DMS153 treated with DMSO at 0.1 percent for 48 hours (cell line): Measurements from ENCODE around the gene NECAB3.
A peak's percentile ranks its signal among the peaks of the same experiment; 100 is the strongest.
"Not testable (repeated sequence)": the region's sequence is repeated elsewhere in the genome, so short reads cannot be mapped to it uniquely, and the experiment has no call there.

Experiments
- DNase-seq: peaks from one replicate; lab custom pipeline; 2025; ENCODE audit not compliant: unreplicated experiment; lab: John Stamatoyannopoulos, UW

Gene NECAB3, protein sequence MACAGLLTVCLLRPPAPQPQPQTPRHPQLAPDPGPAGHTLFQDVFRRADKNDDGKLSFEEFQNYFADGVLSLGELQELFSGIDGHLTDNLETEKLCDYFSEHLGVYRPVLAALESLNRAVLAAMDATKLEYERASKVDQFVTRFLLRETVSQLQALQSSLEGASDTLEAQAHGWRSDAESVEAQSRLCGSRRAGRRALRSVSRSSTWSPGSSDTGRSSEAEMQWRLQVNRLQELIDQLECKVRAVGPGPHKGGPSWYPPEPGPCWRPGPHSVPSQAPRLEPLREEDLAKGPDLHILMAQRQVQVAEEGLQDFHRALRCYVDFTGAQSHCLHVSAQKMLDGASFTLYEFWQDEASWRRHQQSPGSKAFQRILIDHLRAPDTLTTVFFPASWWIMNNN

DNA sequence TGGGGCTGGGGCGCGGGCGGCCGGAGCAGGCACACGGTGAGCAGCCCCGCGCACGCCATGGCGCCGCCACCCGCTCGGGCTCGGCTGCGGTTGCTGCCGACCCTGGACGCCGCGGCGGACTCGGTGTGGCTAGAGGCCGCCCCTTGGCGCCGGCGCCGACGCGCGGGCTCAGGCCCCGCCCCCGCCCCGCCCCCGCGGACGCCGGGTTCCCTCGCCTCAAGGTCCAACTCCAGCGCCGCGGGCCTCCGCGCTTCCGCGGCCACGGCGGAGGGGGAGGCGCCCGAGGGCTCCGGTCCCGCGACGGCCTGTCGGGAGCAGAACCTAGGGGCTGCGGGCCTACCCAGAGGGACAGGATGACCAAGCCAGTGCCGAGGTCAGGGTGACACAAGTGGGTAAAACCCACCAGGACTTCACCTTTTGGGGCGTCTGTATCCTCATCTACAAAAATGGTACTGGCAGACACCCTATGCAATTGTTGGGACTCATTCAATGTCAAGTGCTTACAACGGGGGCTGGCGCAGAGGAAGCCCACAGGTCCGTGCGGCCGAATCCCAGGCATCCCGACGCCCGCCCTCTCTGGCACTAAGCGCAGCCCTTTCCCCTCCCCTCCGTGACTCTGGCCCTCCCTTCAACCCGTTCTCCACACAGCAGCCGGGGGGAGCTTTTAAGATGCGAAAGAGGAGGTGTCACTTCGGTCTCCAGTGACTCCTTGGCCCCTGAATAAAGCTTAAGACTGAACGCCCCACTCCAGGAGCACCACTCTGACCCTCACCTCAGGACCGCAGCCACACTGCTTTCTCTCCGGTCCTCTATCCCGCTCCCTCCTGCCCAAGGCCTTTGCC lies at the start of gene NECAB3:
TSS of gene NECAB3 (minus strand) at position 135 of the 842 bp plus-strand sequence. CDS start at position 59, 76 bp downstream.
- peak; percentile 46 for DNase-seq

DNA sequence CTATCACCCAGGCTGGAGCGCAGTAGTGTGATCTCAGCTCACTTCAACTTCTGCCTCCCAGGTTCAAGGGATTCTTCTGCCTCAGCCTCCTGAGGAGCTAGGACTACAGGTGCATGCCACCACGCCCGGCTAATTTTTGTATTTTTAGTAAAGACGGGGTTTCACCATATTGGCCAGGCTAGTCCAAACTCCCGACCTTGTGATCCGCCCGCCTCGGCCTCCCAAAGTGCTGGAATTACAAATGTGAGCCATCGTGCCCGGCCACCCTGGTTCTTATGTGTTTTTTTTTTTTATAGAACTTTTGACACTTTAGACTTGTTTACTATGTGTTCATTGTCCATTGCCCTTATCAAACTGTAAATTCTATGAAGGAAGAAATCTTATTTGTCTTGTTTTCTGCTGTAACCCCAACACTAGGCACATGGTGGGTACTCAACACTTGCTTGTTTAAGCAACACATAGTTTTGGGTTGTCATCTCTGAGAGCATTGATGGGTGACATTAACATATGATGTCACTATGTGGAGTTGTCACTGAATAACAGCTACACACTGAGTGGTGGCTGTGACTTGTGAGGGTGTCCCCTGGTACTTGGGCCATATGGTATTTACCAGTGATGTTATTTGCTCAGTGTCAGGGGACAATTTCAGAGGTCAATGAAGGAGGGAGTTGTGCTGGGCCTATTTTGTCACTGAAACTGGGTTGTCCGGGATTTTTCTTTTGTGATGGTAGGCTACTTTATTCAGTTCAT lies 47.3 kb upstream of the NECAB3 start:
- no peak for DNase-seq

DNA sequence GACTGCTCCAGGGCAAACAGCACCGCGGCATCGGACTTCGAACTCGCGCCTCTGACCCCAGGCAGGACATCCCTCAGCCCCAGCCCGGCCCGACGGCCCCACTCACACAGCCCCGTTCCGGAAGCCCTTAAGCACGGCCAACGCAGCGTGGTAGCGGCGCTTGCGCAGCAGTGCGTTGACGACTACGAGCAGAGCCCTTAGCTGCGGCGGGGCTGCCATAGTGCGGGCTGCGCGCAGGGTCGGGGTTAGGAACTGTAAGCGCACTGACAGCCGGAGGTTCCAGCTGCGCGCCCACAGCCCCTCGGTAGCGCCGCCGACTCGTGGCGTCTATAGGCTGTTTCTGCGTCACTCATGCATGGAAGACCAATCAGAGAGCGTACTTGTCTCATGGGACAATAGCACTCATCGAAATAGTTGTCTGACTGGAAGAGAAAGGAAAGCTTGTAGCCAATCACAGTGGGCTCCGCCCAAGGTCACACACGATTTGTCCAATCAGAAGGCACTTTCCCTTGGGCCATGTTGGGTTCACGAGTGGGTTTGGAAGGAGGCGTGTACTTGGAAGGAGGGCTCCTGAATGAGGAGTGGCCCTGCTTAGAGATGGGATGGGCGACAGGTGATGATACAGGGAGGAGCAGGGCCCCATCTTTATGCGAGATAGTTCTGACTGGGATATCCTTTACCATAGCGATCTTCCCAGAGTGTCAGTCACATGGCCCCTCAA lies 45.9 kb upstream of the NECAB3 start, which contains the start of gene PXMP4:
TSS of gene PXMP4 (minus strand) at position 322 of the 721 bp plus-strand sequence. CDS start at position 219, 103 bp downstream.
- peak; percentile 96 for DNase-seq

DNA sequence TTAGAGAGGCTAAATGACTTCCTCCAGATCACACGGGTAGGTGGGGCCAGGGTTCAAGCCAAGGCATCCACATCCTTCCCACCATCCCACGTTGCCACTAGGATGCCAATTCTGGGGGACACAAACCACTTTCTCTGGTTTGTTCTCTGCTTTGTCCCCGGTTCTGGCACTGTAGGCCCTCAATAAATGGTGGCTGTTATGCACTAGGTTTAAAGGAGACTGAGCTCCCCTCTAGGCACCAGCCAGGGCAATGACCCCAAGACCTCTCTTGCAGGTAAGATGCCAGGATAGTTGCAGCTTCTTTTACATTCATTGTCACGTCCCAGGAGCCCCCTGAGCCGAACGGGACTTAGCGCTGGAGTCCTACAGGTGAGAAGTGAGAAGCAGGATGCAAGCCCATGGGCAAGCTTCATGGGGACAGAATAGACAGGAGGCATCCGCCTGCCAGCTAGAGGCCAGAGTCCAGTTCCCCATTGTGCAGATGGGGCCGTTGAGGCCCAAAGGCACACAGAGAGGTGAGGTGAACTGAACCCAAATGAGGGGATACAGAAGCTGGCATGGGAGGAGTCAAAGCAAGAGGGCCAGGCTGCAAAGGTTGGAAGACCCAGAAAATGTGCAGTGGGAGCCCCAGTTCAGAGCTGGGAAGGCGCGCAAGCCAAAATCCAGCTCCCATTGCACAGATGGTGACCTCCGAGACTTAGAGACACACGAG lies 45.2 kb upstream of the NECAB3 start:
- DNase-seq: no peak

DNA sequence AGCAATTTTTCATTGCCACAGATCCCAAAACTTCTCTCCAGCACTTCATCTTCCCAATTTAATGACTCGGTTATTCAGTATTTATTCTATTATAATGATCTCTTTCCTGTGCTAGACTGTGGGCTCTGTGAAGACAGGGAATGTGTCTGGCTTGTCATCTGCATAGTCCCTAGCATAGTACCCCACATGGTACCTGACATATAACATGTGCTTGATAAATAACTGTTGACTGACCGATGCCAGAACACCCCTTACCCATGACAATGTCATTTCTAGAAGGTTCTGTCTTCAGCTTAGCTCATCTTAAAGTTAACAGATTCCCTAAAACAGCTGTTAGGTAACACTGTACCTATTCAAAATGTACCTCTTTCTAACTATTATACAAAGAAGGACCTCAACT lies 42.3 kb upstream of the NECAB3 start:
- no peak for DNase-seq

DNA sequence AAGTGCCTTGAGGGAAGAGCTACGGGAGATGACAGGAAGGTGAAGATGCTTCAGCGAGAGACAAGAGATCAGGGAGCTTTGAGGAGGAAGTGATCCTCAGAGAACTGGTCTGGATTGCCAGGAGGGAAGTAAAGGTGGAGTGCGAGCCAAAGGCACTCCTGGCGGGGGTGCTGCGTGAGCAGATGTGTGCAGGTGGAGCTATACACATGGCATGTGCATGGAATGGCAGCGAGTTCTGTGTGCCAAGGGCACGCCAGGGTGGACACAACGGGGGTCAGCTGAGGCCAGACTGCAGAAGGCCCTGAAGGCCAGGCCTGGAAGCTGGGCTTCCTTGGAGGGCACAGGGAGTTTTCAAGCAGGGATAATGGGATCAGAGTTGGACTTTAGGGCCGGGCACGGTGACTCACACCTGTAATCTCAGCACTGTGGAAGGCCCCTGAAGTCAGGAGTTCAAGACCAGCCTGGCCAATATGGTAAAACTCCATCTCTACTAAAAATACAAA lies 39.7 kb upstream of the NECAB3 start:
- DNase-seq: no peak

DNA sequence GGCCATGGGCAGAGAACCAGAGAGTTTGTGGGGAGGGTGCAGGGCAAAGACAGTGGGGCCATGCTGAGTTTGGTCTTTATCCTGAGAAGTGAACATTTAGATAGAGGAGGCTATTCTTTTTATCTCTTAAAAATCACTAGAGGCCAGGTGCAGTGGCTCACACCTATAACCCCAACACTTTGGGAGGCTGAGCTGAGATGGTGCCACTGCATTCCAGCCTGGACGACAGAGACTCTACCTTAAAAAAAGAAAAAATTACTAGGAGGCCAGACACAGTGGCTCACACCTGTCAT lies 37.2 kb upstream of the NECAB3 start:
- DNase-seq: no peak

DNA sequence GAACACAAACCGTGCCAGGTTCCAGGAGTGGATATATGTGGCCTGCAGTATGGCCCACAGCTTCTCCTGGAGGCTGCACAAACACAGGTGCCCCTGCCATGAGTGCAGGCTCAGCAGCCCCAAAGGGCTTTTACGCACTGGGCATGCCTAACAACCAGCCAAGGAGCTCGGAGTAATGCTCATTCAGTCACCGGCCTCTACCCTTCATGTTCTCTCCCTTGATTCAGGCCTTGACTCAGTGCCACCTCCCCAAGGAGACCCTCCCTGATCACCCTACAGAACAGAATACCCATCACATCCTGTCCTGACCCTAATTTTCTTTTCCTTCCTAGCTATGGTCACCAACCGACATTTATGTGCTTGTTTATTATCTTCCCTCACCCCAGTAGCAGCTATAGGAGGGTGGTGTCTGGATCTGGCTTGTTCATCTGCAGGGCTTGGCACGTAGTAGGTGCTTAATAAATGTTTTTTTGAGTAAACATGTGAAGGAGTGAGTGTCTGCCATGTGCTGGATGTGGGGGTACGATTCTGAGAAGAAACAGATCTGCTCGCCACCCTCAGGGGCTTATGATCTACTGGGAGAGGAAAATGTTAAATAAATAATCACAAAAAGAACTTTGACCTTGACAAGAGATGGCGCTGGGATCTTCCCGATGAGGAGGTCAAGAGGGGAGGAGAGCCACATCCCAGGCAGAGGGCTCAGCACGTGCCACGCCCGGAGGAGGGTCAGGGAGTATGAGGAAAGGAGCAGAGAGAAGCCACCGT lies 36.6 kb upstream of the NECAB3 start:
- no peak for DNase-seq

DNA sequence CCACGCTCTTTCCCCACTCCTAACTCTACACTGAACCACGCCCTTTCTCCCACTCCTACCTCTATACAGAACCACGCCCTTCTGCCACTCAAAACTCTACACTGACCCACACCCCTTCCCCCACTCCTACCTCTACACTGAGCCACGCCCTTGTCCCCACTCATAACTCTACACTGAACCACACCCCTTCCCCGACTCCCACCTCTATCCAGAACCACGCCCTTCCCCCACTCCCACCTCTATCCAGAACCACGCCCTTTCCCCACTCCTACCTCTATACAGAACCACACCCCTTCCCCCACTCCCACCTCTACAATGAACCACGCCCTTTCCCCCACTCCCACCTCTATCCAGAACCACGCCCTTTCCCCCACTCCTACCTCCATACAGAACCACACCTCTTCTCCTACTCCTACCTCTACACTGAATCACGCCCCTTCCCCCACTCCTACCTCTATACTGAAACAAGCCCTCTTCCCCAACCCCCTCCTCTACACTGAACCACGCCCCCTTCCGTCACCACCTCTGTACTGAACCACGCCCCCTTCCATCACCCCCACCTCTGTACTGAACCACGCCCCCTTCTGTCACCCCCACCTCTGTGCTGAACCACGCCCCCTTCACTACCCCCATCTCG lies 35.8 kb upstream of the NECAB3 start:
- no peak for DNase-seq

DNA sequence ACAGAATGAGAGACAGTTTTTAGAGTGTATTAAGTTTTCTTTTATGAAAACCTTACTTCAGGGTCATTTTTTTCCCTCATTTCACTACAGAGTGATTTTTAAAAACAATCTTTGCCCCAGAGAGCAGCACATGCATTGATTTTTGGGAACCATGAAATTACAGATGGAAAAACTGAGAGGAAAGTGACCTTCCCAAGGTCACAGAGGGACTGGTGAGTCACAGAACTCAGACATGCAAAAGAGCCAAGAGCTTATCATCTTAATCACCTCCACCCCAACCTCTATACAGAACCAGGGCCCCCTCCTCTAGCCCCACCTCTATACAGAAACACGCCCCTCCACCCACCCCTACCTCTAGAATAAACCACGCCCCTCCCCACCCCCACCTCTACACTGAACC lies 35.2 kb upstream of the NECAB3 start:
- no peak for DNase-seq

DNA sequence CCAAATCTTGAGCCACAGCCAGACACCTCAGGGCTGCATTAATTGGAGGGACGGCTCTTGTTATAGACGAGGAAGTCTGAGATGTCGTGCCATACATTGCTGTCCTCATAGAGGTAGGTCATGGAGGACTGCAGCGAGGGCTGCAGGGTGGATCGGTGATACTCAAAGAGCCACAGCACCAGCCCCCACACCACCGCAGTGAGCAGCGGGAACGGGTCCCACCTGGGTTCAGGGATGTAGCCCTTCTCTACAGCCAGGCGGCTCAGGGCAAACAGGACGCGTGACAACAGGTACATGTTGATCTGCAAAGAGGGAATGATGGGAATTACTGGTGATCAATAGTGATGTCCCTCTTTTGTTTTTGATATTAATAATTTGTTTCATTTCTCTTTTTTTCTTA lies 33.4 kb upstream of the NECAB3 start:
- DNase-seq: no peak

DNA sequence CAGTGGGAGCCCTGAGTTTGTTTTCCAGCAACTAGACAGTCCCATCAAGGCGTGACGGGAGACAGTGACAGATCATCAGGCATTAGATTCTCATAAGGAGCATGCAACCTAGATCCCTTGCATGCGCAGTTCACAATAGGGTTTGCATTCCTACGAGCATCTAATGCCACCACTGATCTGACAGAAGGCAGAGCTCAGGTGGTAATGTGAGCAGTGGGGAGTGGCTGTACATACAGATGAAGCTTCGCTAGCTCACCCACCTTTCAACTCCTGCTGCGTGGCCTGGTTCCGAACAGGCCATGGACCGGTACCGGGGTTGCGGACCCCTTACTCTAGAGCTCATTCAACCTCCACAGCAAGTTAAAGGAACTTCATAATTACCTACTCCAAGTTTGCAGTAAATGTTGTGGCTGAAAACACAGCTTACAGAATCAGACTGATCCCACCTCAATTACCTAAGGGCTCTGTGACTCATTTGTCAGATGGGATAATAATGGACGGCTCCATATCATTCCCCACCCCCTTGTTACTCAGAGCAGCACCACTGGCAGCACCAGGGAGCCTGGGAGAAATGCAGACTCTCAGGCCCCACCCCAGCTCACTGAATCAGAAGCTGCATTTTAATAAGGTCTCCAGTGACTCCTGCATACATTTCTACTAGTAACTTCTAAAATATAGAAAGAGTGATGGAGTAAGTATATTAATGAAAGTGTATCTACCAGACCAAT lies 30.1 kb upstream of the NECAB3 start:
- no peak for DNase-seq

DNA sequence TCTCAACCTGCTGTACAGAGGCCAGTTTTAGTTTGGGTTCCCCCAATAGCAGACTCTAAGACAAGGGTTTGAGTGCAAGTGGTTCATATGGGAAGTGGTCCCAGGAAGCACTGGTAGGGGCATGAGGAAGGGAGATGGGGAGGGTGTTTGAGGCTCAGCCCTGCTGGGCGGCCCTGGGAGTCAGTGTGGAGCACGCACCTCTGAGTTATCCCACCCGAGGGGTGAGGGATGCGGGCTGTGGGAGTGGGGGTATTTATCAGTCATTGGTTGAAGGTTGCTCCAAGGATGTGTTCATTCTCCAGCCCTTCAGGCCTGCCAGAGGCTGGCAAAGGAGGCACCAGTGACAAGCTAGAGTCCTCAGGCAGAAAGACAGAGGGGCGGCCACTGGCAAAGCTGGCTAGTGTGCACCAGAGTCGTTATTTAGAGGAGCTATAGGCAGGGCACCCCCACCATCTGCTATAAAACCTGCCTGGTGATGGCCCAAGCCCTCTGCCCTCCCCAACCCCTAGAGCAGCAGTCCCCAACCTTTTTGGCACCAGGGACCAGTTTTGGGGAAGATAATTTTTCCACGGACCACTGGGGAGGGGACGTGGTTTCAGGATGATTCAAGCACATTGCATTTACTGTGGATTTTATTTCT lies 29.4 kb upstream of the NECAB3 start:
- DNase-seq: no peak

DNA sequence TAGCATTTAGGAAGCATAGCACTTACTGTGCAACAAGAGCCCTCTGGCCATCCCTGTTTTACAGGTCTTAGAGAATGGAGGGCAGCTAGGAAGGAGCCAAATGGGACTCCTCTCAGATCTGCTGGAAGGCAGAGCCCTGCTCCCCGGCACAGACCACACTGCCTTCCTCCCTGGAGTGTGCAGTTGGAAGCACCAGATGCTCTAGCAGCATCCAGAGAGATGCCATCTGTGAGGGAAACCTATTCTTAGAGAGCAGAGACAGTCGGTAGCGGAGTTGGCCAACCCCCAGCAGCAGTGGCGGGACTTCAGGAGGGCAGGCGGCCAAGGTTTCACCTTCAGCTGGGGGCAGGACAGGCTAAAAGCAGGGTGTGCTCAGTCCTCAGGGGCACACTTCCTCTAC lies 28.6 kb upstream of the NECAB3 start:
- DNase-seq: no peak

DNA sequence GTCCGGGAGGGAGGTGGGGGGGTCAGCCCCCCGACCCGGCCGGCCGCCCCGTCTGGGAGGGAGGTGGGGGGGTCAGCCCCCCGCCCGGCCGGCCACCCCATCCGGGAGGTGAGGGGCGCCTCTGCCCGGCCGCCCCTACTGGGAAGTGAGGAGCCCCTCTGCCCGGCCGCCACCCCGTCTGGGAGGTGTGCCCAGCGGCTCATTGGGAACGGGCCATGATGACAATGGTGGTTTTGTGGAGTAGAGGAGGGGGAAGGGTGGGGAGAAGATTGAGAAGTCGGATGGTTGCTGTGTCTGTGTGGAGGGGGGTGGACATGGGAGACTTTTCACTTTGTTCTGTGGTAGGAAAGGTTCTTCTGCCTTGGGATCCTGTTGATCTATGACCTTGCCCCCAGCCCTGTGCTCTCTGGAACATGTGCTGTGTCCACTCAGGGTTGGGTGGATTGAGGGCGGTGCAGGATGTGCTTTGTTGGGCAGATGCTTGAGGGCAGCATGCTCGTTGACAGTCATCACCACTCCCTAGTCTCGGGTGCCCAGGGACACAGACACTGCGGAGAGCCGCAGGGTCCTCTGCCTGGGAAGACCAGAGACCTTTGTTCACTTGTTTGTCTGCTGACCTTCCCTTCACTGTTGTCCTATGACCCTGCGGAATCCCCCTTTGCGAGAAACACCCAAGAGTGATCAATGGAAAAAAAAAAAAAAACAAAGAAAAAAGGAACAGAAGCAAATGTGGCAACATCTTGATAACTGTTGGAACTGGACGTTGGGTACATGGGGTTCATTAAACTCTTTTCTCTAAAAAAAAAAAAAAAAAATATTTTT lies 27.6 kb upstream of the NECAB3 start:
- DNase-seq: no peak

DNA sequence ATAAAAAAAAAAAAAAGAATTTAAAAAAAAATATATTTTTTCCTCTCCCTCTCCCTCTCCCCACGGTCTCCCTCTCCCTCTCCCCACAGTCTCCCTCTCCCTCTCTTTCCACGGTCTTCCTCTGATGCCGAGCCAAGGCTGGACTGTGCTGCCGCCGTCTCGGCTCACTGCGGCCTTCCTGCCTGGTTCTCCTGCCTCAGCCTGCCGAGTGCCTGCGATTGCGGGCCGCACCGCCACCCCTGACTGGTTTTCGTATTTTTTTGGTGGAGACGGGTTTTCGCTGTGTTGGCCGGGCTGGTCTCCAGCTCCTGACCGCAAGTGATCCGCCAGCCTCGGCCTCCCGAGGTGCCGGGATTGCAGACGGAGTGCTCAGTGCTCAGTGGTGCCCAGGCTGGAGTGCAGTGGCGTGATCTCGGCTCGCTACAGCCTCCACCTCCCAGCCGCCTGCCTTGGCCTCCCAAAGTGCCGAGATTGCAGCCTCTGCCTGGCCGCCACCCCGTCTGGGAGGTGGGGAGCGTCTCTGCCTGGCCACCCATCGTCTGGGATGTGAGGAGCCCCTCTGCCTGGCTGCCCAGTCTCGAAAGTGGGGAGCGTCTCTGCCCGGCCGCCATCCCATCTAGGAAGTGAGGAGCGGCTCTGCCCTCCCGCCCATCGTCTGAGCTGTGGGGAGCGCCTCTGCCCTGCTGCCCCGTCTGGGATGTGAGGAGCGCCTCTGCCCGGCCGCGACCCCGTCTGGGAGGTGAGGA lies 26.6 kb upstream of the NECAB3 start:
- not testable (repeated sequence) for DNase-seq
